GM20000 (cell line): ENCODE data around the gene AFG3L2.

Source experiments
- DNase-seq: peaks from one replicate; pipeline ENCODE4 v3.0.0; 2012; ENCODE audit warnings: low spot score
- TF ChIP-seq, protein P1 (sequence below): IDR thresholded peaks from 2 replicates; pipeline ENCODE4 v1.5.1; 2012; ENCODE audit warnings: mild to moderate bottlenecking, control low read depth; ENCODE audit errors: extremely low read depth, missing control alignments

AFG3L2 gene

DNA sequence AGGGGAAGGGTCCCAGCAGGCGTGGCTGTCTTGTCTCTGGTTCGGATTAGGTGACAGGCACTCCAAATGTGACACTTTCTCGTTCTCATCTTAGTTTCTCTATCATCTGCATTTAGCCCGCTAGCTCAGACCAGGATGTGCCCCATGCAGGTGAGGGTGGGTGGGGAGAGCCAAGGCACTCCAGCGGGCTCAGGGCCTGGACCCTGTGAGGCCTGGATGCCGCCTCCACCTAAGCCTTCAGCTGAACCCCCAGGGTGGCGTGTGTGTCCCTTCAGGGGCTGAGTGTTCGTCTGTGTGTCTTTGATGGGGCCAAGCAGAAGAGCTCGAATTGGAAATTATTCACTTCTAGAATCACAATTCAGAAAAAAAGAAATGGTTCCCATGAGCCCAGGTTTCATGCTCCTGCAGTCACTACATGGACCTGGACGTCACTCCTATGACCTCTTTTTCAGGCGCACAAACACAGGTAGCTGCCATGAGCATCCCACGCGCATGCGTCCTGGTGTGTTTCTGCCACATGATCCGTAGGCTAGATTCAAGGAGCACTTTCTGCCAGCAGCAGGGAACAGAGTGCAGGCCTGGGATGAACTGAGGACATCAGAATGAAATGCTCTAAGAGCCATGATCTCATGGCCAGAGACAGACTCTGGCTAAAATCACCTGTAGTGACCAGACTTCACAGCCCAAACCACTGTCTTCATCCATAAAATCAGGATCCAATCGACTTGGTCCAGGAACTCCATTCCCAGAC, 97.1 kb downstream of the AFG3L2 start:
- TF ChIP-seq, protein P1, sequence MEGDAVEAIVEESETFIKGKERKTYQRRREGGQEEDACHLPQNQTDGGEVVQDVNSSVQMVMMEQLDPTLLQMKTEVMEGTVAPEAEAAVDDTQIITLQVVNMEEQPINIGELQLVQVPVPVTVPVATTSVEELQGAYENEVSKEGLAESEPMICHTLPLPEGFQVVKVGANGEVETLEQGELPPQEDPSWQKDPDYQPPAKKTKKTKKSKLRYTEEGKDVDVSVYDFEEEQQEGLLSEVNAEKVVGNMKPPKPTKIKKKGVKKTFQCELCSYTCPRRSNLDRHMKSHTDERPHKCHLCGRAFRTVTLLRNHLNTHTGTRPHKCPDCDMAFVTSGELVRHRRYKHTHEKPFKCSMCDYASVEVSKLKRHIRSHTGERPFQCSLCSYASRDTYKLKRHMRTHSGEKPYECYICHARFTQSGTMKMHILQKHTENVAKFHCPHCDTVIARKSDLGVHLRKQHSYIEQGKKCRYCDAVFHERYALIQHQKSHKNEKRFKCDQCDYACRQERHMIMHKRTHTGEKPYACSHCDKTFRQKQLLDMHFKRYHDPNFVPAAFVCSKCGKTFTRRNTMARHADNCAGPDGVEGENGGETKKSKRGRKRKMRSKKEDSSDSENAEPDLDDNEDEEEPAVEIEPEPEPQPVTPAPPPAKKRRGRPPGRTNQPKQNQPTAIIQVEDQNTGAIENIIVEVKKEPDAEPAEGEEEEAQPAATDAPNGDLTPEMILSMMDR, result no peak
- no peak for DNase-seq
